ENCODE results near the gene WDR31. TPM values are rescaled to one million over a fixed set of nuclear protein-coding genes. Genes with fewer than 3 reads are reported as not detected.

WDR31 gene
- polyA plus RNA-seq, 1 donor (not counting 4 experiments of a cell fraction or from before 2014, with no cell fraction given): 0.94 TPM

DNA sequence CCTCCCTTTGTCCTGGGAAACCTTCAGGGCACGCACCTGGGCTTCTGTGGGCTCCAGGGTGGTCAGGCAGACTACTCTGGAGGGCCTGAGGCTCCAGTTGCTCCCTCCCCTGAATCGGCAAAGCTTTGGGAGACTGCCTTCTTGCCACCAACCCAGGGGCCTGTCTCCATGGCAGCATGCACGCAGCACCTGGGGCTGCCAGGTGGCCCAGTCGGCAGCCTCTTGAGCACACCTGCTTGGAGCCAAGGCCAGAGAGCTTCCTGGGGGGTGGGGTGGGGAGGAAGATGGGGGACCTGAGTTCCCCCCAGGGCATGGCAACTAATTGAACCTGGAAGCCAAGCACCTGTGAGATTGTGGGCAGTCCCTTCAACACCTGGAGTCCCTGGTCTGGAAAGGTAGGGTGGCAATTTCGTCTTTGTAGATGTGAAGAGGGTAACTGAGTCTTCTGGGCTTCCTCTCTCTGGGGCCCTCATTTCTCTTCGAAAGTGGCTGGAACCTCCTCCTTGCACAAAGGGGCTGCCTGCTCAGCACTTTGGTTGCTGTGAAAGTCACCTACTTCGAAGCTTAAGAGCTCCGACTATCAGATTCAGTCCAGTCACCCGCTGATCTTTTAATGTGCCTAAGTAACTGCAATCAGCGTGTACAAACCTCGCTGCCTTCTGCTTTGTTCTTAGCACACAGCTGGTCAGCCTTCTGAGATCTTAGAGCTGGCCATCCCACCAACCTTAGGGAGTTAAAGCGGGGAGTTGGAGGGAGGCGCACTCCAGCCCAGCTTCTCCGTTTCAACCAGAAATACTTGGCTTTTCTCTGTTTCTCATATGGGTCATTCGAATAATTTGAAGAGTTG is 40.9 kb downstream of the WDR31 start:
- TF ChIP-seq EZH2 (IDR thresholded peaks at IDR 0.05; ENCODE audit: low read length) (no peak), CTCF (optimal IDR thresholded peaks at IDR 0.05 in 1 of 3, IDR thresholded peaks at IDR 0.05 in 1 of 3, conservative IDR thresholded peaks at IDR 0.05 in 1 of 3; ENCODE audit: extremely low read depth in 1 of 3, insufficient read depth in 2 of 3, low read length in 3 of 3) (no peak)
- dilution Hi-C loops (cut with MboI; ENCODE audit: extremely low pct_ligation_motif_present, low sequenced_read_pairs): no loop called here
- H3K79me2 ChIP-seq (ENCODE audit: control insufficient read depth, insufficient read depth, low read length): no peaks in the 10 kb centered on the region
- peaks cover 5% of the 10 kb centered on the region for H3K27me3 ChIP-seq (ENCODE audit: control insufficient read depth, extremely low read depth, insufficient read depth, low read length)
- no peaks in the 10 kb centered on the region for H3K4me1 ChIP-seq (ENCODE audit: control insufficient read depth, extremely low read depth, insufficient read depth, low read length)
- H3K9me3 ChIP-seq (ENCODE audit: control insufficient read depth, low read depth, low read length): no peaks in the 10 kb centered on the region
- H4K20me1 ChIP-seq (ENCODE audit: control insufficient read depth, extremely low read depth, insufficient read depth, low read length): no peaks in the 10 kb centered on the region
- no peak overlapping the region for H2AFZ ChIP-seq (ENCODE audit: control insufficient read depth, low read length)
- H3K9ac ChIP-seq (ENCODE audit: control insufficient read depth, extremely low read depth, insufficient read depth, low read length): no peak overlapping the region
- FAIRE-seq: no peak
- no peak overlapping the region for H3K4me2 ChIP-seq (ENCODE audit: control insufficient read depth, extremely low read depth, insufficient read depth, low read depth, low read length)
- H3K27ac ChIP-seq (ENCODE audit: control insufficient read depth, insufficient read depth, low read length): no peak overlapping the region
- H3K4me3 ChIP-seq (ENCODE audit: control insufficient read depth in 2 of 3, extremely low read depth in 1 of 3, insufficient read depth in 2 of 3, low read depth in 1 of 3, low read length in 3 of 3): no peak overlapping the region
- H3K36me3 ChIP-seq (ENCODE audit: control insufficient read depth in 2 of 2, extremely low read depth in 1 of 2, insufficient read depth in 2 of 2, low read length in 2 of 2): no peaks in the 10 kb centered on the region
- no peaks in the 10 kb centered on the region for H3K9me1 ChIP-seq (ENCODE audit: control insufficient read depth, extremely low read depth, insufficient read depth, low read length)
- no peak for DNase-seq (ENCODE audit: low read depth, low spot score)

DNA sequence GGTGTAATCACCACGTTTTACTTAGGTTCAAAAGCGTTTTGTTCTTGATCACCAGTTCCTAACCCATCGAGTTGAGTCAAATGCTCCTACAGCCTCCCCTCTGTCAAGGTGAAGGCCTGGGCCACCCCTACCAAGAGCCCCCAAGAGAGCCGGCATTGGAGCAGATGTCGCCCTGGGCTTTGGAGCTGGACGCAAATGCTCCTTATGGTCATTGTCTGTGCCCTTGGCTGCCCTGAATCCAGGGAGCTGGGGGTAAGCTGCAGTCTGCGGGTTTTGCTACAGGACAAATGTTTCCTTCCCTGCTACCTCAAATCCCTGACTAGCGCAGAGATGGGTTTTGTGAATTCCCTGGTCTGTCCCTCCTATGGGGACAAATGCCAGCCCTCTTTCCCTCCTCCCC is 41.8 kb downstream of the WDR31 start:
- dilution Hi-C loops (cut with MboI; ENCODE audit: extremely low pct_ligation_motif_present, low sequenced_read_pairs): no loop called here
- no peak overlapping the region for H3K9ac ChIP-seq (ENCODE audit: control insufficient read depth, extremely low read depth, insufficient read depth, low read length)
- no peak overlapping the region for H3K4me2 ChIP-seq (ENCODE audit: control insufficient read depth, extremely low read depth, insufficient read depth, low read depth, low read length)
- H3K9me1 ChIP-seq (ENCODE audit: control insufficient read depth, extremely low read depth, insufficient read depth, low read length): no peaks in the 10 kb centered on the region
- no peak overlapping the region for H3K27ac ChIP-seq (ENCODE audit: control insufficient read depth, insufficient read depth, low read length)
- H2AFZ ChIP-seq (ENCODE audit: control insufficient read depth, low read length): no peak overlapping the region
- no peaks in the 10 kb centered on the region for H3K9me3 ChIP-seq (ENCODE audit: control insufficient read depth, low read depth, low read length)
- TF ChIP-seq CTCF (optimal IDR thresholded peaks at IDR 0.05 in 1 of 3, IDR thresholded peaks at IDR 0.05 in 1 of 3, conservative IDR thresholded peaks at IDR 0.05 in 1 of 3; ENCODE audit: extremely low read depth in 1 of 3, insufficient read depth in 2 of 3, low read length in 3 of 3) (no peak), EZH2 (IDR thresholded peaks at IDR 0.05; ENCODE audit: low read length) (no peak)
- H3K27me3 ChIP-seq (ENCODE audit: control insufficient read depth, extremely low read depth, insufficient read depth, low read length): peaks cover 5% of the 10 kb centered on the region
- no peaks in the 10 kb centered on the region for H3K4me1 ChIP-seq (ENCODE audit: control insufficient read depth, extremely low read depth, insufficient read depth, low read length)
- H3K36me3 ChIP-seq (ENCODE audit: control insufficient read depth in 2 of 2, extremely low read depth in 1 of 2, insufficient read depth in 2 of 2, low read length in 2 of 2): peaks cover 2% of the 10 kb centered on the region in 2 experiments
- H3K4me3 ChIP-seq (ENCODE audit: control insufficient read depth in 2 of 3, extremely low read depth in 1 of 3, insufficient read depth in 2 of 3, low read depth in 1 of 3, low read length in 3 of 3): no peak overlapping the region
- no peaks in the 10 kb centered on the region for H3K79me2 ChIP-seq (ENCODE audit: control insufficient read depth, insufficient read depth, low read length)
- DNase-seq (ENCODE audit: low read depth, low spot score) (no peak), FAIRE-seq (no peak)
- H4K20me1 ChIP-seq (ENCODE audit: control insufficient read depth, extremely low read depth, insufficient read depth, low read length): no peaks in the 10 kb centered on the region

Measured in keratinocyte (primary cell).